NCI-H82 (cell line): ENCODE data around the gene TYW1.
"Not testable (repeated sequence)": the region's sequence is repeated elsewhere in the genome, so short reads cannot be mapped to it uniquely, and the experiment has no call there.

ENCODE experiments used
- DNase-seq: peaks from one replicate; lab custom pipeline; 2025; lab: John Stamatoyannopoulos, UW

TYW1 gene

GRCh38 chr7:66994691-66995049 is 2.0 kb upstream of the TYW1 start:
- peak; percentile 61 for DNase-seq

DNA sequence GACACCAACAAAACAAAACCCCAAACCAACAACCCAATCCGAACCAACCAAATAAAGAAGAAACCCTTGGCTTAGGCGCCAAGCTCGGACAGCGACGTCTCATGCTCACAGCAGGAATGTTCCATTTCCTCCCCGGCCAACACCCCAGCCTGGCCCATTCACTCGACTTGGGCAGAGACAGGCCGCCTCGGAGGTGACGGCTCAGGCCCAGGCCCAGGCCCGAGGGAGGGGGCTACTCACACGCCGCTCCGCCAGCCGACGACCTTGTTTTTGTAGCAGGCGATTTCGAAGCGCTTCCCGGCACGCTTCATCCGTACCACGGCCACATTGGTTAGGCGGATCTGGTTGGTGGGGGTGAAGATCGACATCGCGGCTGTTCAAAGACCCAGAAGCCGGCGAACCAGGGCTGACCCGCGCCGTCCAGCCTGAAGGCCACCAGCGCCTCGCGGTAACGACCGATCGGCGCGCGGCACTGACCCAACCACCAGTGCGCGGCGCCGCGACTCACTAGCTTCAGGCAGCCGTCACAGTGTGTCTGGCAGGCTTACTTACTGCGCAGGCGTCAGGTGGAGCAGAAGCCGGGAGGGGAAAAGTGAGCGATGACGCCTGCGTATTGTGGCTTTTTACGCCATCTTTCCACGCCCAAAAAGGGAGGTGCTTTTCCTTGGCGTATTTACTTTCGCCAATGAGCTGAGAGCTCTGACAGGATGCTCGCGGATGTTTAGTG is 1.4 kb upstream of the TYW1 start, which contains the start of gene SBDS:
SBDS (minus strand) TSS at position 537 of the 727 bp plus-strand sequence; CDS start at position 368, 169 bp downstream.
- DNase-seq = peak; percentile 99

DNA sequence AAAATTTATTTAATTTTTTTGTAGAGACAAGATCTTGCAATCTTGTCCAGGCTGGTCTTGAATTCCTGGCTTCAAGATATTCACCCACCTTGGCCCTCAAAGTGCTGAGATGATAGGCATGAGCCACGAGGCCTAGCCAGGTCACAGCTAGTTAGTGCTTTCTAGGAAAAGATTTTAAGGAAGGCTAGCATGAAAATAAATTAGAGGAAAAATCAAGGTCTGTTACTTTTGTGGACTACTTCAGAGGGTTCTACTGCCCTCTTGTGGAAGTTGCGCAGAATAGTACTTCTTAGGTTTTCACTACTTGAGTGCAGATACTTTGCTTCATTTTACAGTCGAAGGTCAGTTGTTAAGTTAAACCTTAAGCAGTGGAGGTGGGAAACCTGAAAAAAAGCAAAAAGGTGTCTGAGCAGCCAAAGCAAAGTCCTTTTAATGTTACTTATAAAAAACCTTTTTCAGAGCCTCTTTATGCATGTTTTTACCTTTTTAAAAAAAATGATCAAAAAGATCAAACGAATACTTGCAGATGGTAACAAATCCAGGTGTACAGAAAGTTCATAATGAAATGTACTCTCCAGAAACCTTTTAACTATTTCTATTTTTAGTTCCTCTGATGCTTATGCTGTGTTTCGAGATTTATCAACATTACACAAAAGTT is 4.1 kb downstream of the TYW1 start:
- DNase-seq = not testable (repeated sequence)

- DNase-seq = not testable (repeated sequence)
Observed at GRCh38 chr7:67004145-67004544, 7.5 kb downstream of the TYW1 start.

DNA sequence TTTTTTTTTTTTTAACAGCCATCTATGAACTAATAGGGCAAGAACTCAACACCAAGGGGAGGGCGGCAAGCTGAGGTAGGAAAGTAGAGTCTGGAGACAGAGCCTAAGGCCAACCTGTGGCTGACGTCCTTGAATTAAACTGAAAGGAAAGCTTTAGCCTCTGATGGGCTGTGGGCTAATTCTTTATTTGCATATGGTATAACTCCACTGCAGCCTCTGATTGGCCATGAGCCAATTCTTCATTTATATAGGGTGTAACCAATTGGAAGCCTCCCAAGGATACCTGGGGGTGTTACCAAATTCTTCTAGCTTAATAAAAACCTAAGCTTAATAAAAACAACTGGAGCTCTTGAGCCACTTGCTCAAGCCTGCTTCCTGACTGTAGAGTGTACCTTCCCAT is 10.3 kb downstream of the TYW1 start:
- no peak for DNase-seq

DNA sequence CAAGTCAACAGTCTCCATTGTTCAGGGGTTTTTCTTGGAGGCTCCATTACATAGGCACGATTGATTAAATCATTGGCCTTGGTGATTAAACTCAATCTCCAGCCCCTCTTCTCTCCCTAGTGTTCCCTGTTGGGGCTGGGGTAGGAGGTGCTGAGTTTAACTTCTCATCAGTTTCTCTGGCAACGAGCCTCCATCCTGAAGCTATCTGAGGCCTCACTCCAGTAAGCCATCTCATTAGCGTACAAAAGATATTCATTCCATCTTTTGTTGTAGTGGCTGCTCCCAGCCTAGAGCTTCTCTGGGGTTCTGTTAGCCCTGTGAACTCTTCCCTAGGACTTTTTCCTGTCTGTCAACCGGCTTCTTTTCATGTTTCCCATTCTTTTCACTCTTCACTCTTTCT is 11.6 kb downstream of the TYW1 start:
- DNase-seq = no peak

DNA sequence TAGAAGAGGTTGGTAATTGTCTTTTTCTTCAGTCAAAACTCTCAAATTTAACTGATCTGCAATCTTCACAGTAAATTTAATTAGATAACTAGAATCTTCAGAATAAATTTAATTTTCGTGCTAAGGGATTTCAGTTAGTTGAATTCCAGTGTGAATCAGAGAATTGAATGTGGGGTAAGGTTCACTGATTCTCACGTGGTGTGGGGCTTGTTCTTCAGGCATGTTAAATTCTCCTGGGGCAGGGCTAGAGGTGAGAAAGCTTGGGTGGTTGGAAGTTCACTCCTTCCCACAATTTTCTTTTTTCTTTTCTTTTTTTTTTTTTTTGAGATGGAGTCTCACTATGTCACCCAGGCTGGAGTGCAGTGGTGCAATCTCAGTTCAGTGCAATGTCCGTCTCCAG is 13.0 kb downstream of the TYW1 start:
- not testable (repeated sequence) for DNase-seq

DNA sequence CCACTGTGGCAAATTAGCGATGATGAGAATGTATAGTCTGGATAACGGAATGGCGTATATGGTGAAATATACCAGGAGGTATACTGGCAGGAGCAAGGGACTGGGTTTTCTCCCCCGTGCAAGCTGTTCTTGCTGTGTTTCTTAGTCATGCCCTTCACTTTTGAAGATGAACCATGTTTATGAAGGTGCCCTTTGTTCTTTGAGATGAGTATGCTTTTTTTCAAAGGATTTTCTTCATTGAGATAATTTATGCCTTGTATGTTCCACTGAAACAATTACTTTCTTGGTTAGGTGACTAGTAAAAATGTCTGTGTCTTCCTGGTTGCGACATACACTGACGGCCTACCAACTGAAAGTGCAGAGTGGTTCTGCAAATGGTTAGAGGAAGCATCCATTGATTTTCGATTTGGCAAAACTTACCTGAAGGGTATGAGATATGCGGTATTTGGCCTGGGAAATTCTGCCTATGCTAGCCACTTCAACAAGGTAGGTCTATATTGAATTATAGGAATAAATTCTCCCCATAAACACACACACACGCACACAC is 17.5 kb downstream of the TYW1 start:
- DNase-seq = not testable (repeated sequence)

GRCh38 chr7:67017971-67018370 is 21.3 kb downstream of the TYW1 start:
- DNase-seq = not testable (repeated sequence)

DNA sequence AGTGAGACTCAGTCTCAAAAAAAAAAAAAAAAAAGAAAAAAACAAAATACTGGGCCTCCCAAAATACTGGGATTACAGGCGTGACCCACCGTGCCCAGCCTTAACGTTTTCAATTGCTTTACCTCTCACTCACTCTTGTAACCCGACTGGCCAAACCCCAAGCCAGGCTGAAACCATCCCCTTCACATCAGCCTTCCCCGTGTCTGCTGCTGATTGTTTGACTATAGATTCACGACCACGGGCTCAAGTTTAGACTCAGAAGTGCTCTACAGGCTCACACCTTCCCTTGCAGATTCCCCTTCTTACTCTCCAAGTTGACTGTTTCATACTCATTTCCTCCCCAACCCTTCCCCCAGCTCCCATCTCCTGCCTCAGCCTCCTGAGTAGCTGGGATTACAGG is 22.3 kb downstream of the TYW1 start:
- no peak for DNase-seq

DNA sequence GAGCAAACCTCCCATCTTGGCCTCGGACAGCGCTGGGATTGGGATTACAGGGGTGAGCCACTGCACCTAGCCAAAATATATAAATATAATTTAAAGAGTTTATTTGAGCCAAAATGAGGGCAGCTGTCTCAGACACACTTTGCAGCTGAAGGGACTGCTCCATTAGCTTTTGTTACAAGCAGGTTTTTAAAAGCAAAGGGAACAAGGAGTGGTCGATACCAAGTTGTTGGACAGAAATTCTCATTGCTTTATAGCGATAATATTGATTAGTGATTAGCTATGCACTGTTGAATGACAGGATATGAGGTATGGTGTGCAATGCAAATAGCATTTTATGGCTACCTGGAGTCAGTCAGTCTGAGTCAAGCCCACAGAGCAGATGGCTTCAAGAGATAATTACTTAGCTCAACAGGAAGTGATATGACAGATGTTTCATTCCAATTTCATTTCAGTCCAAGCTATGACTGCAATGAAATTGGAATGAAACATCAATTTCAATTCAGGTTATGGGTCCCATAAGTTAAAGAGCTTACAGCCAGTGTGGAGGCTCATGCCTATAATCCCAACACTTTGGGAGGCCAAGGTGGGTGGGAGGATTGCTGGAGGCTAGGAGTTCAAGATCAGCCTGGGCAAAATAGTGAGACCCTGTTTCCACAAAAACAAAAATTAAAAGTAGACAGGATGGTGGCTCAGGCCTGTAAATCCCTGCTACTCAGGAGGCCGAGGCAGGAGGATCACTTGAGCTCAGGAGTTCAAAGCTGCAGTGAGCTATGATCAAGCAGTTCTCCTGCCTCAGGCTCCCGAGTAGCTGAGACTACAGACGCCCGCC is 23.1 kb downstream of the TYW1 start:
- DNase-seq = peak; percentile 57

GRCh38 chr7:67021260-67021659 is 24.6 kb downstream of the TYW1 start:
- DNase-seq = no peak

DNA sequence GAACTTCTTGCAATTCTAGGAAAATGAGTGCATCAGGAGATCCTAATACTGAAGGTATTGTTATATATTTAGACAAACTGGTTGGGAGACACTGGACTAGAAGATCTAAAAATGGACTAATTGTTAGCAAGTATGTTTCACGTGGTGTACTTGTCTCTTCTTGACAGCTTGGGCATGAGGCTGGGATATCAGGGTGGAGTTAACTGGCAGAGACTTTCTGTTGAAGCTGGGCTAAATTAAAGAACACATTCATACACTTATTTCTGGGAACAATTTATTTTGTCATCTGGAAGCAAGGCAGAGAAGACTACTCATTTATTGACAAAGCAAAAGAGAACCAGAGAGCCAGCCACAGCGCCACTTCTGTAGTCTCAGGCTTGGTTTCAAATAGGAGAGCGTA is 25.9 kb downstream of the TYW1 start:
- no peak for DNase-seq

GRCh38 chr7:67025459-67025858 is 28.8 kb downstream of the TYW1 start:
- DNase-seq = not testable (repeated sequence)

GRCh38 chr7:67031685-67032084 is 35.1 kb downstream of the TYW1 start:
- not testable (repeated sequence) for DNase-seq

DNA sequence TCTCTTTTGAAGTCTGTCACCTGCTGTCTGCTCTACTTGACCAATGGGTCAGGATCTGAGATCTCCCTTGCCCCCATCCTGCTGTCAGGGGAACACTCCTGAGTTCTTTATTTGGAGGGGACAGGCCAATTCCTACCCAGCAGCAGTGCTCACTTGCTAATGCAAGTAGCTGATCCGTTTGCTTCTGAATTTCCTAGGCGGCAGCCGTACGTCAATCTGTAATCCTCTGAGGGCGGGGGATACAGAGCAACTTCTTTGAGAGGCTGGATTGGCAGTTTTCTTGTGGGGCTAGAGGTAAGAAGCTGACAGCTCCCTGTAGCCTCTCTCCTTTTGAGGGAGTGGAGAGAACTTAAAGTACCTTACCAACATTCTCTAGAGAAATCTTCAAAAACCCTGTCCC is 36.6 kb downstream of the TYW1 start:
- peak; percentile 75 for DNase-seq

DNA sequence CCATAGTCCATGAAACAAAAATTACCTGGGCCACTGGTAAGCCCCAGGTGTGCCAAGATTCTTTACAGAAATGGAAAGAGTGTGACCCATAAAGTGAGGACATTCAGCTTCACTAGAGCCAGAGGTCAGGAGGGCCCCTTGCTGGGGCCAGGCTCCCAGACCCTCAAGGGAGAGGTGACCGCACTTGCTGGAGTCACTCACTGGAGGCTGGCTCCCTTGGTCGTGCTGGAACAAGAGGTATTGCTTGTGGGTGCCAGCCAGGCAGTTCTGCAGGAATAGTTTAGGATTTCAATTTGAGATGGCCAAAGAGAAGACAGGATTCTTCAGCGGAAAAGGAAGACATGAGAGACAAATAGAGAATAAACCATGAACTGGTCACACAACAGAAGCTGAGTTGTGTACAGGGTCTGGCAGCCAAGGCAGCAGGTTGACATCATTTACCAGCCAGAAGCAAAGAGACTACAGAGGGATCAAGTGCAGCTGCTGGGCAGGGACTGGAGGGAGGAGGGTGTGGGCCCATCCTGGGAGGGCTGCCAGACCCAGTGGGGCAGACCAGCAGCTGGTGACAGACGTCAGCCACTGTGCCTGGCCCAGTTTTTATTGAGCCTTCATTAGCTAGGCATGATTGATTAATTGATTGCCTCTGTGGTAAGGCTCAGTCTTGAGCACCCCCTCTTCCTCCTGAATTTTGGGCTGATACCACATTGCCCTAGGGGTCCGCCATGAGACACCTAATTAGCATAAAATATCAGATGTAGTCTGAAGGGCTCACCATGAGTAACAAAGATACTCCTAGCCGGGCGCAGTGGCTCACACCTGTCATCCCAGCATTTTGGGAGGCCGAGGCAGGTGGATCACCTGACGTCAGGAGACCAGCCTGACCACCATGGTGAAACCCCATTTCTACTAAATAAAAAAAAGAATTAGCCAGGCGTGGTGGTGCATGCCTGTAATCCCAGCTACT is 40.1 kb downstream of the TYW1 start:
- peak; percentile 84 for DNase-seq

- not testable (repeated sequence) for DNase-seq
Observed at GRCh38 chr7:67040832-67041231, 44.2 kb downstream of the TYW1 start.

- DNase-seq = peak; percentile 55
Observed at GRCh38 chr7:67042781-67043558, 46.3 kb downstream of the TYW1 start.

- DNase-seq = not testable (repeated sequence)
Observed at GRCh38 chr7:67043559-67043930, 46.9 kb downstream of the TYW1 start.
